SKM-1 treated with dmso at 0.1 percent for 144 hours (cell line): Measurements from ENCODE around the gene OR52E1.
"Not testable (repeated sequence)": the region's sequence is repeated elsewhere in the genome, so short reads cannot be mapped to it uniquely, and the experiment has no call there.

Source experiments
- DNase-seq: peaks from one replicate; lab custom pipeline; 2025; ENCODE audit not compliant: unreplicated experiment; lab: John Stamatoyannopoulos, UW

OR52E1 gene

DNA sequence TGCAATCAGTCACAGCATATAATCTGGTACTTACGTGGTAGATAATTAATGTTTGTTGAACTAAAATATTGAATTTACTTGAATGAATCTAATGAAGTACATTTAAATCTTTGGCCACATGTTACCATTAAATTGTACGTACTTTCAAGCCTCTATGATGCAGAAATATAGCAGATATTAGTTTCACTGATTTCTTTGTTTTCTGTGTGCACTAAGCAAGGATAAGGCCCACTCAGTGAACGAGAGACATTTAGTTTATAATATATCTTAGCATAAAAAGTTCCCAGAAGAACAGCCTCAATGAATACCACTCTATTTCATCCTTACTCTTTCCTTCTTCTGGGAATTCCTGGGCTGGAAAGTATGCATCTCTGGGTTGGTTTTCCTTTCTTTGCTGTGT lies at the start of gene OR52E1:
Gene OR52E1 (plus strand): TSS at position 301 of the 400 bp plus-strand sequence.
- no peak for DNase-seq

DNA sequence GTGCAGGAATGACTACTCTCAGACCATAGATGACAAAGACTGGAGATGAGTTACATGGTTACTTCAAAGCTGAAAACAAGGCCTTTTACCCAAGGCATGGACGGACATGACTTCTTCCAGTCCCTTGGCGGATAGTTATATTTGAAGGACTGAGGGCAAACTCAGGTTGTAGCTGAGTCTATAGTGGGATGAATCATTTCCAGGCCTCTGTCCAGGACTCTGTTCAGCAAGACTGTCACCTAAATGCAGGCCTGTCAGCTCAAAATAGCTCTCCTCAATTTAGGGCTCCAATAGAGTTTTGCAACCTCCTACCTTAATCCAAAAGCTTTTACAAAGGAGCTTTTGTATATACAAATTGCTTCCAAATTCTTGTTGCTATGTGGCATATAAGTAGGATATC lies 47.4 kb upstream of the OR52E1 start:
- DNase-seq = no peak

DNA sequence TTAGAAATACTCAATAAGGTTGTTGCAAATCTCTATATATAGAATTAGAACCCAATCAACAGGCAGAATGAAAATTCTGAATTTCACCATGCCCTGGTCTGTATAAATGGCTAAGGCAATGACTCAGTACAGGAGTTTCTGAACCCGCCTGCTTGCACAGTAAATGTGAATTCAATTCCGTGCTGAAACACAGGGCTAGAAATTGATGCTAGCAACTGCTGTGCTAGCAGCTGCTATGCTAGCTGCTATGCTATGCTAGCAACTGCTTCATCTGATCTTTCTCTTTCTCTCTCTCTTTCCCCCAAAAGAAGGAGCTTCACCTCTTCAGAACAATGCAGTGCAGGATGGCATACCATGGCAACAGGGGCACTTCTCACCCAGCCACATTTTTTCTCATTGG lies 32.7 kb upstream of the OR52E1 start:
- DNase-seq = no peak

DNA sequence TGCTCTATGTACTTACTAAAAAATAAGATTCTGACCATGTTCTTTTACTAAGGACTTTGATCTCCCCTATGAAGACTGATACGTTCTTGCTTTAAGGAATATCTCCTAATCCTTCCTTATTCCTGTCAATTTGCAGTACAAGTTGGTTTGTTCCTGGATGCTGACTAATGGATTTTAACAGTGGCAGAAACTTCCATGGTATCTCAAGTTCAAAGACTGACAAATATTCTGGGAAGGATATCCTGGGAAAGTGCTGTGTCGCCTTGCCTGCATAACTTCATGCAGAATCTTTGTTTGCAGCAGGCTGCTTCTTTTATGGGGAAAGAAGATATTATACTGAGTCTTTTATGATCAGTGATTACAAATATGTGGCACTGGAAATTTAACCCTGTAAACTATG lies 31.4 kb upstream of the OR52E1 start:
- no peak for DNase-seq

DNA sequence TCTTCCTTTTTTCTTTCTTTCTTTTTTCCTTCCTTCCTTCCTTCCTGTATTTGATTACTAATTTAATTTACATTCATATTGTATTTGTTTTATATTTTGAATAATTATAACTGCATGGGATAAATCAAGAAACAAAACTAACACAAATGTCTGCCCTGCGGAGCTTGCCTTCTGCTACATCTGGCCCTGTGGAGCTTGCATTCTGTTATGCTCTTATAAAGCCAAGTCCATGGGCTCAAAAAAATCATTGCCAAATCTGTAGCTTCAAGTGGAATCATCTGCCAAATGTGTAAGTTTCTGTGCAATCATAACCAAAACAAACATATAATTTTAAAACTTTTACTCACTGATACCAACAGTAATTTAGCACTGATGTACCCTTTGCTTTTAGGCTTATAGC lies 31.0 kb upstream of the OR52E1 start:
- no peak for DNase-seq

DNA sequence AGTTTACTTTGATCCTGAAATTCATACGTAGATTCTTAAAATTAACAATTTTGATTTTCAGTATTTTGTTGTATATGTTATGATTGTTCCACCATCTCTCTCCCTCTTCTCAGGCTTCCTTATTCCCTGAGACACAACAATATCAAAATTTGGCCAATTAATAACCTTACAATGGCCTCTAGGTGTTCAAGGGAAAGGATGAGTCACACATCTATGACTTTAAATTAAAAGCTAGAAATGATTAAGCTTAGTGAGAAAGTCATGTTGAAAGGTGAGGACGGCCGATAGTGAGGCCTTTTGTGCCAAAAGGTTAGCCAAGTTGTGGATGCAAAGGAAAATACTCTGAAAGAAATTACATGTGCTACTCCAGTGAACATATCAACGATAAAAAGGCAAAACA lies 28.5 kb upstream of the OR52E1 start:
- no peak for DNase-seq

DNA sequence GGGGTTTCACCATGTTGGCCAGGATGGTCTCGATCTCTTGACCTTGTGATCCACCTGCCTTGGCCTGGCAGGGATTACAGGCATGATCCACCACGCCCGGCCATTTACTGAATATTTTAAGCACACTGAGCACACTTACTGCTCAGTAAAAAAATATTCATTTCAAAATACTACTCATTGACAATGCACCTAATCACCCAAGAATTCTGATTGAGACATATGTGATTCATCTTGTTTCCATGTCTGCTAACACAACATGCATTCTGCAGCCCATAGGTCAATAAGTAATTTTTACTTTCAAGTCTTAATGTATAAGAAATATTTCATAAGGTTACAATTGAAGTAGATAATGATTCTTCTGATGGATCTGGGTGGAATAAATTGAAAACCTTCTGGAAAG lies 27.3 kb upstream of the OR52E1 start:
- no peak for DNase-seq

DNA sequence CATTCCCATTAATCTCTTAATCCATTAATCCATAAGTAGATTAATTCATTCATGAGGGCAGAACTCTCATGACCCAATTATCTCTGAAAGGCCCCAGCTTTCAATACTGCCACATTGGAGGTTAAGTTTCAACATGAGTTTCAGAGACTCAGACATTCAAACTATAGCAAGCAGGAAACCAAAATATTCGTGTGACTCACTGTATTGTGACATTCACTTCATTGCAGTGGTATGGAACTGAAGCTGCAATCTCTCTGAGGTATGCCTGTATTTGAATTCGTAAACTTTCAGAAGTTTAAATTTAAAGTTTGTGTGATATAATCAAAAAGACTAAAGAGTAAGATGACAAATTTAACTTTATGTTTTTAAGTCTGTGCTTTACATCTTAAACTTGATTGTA lies 26.0 kb upstream of the OR52E1 start:
- peak; percentile 65 for DNase-seq

DNA sequence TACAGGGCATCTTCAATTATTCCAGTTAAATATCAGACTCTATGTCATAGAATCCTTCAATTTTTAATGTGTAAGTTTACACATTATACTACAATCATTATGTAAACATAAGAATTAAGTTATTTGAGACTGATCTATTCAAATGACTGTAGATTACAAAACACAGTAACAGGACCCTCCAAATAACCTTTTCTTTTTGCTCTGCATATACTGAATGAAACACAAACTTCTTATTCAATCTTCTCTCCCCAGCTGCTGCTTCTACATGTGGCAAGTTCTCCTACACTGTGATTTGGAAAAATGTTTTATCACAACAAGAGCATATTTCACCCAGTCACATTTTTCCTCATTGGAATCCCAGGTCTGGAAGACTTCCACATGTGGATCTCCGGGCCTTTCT lies 23.1 kb upstream of the OR52E1 start, which contains the start of gene OR52J3:
Gene OR52J3 (plus strand): TSS at position 301 of the 400 bp plus-strand sequence. CDS start 0 bp downstream, at position 301.
- DNase-seq = no peak

DNA sequence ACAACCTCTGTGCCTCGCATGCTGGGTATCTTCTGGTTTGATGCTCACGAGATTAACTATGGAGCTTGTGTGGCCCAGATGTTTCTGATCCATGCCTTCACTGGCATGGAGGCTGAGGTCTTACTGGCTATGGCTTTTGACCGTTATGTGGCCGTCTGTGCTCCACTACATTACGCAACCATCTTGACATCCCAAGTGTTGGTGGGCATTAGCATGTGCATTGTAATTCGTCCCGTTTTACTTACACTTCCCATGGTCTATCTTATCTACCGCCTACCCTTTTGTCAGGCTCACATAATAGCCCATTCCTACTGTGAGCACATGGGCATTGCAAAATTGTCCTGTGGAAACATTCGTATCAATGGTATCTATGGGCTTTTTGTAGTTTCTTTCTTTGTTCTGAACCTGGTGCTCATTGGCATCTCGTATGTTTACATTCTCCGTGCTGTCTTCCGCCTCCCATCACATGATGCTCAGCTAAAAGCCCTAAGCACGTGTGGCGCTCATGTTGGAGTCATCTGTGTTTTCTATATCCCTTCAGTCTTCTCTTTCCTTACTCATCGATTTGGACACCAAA lies 22.5 kb upstream of the OR52E1 start:
- DNase-seq = no peak

DNA sequence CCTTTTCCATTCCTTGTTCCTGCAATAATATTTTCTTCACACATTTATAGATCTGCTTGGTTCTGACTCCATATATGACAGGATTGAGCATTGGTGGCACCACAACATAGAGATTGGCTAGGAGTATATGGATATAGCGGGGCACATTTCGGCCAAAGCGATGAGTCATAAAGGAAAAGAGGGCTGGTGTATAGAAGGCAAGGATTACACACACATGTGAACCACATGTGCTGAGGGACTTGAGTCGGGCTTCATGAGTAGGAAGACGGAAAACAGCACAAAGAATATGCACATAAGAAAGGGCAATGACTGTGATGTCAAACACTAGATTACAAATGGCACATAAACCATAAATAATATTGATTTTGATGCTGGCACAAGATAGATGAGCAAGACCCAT lies 10.7 kb upstream of the OR52E1 start:
- not testable (repeated sequence) for DNase-seq

DNA sequence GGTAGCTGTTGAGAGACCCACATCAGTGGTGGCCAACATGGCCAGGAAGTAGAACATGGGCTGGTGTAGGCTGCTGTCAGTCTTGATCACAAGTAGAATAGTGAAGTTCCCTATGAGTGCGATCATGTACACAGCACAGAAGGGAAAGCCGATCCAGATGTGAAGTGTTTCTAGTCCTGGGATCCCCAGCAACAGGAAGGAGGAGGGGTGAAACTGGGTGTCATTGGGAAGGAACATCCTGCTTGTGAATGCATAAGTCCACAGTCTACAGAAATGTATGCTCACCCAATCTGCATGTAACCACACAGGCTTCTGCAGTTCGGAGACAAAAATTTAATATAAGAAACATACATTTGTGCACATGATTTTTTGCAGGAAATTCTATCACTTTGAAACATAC lies 10.0 kb upstream of the OR52E1 start, which contains the start of gene OR52E2:
Gene OR52E2 (minus strand): TSS at position 237 of the 400 bp plus-strand sequence. CDS start 0 bp downstream, at position 237.
- no peak for DNase-seq

DNA sequence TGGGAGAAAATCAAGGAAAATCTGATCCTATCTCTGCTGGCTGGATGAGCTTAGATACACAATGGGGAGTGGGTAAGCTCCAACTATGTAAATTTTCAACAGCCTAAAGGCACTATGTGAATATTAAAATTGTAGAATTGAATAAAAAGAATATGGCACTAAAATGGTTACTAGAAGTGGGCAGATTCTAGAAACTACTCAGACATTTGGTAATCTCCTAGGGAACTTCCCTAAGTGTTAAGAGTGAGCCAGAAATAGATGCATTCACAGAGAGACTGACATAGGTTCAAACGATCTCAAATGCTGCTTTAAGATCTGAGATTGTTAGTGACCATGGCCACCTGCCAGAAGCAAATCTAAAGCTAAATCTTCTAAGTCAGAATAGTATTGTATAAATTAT lies 4.3 kb upstream of the OR52E1 start:
- DNase-seq = no peak

DNA sequence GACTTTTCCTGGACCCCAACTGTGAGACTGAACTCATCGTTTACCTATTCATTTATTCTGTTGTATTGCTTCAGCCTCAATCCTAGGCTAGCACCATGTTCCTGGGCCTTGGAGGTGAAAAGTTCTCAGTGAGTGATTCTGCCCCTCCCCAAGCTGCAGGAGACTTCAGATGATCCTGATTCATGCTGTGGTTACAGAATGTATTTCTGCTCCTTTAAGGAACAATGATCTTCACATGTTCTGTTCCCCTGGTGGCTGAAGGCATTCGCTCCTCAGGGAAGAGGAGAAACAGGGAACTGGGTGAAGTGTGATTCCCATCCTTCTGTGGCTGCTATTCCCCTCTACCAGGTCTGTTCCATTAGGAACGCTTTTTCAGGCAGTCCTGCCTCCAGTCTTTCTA lies 2.4 kb downstream of the OR52E1 start:
- DNase-seq = no peak

DNA sequence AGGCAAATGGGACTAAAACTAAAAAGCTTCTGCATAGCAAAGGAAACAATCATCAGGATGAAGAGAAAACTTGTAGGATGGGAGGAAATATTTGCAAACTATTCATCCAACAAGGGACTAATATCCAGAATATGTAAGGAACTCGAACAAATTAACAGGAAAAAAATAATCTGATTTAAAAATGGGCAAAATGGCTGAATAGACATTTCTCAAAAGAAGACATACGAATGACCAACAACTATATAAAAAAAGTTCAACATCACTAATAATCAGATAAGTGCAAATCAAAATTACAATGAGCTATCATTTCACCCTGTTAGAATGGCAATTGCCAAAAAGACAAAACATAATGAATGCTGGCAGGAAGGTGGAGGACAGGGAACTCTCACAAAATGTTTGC lies 12.0 kb downstream of the OR52E1 start:
- no peak for DNase-seq

DNA sequence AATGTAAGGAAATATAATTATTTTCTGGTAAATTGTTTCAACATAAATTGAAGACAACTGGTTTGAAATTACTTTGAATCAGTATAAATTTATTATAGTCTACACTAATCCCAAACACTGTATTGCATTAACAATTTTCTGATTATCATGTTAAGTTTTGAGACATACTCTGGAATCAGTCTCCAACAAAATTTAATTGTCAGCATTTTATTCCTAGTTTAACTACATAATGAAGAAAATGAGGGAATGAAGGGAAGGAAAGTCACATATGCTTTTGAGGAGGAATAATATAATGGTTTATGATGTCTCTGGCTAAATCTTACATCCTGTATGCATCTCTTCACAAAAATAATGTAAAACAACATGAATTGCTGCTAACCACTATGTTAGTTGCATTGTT lies 14.2 kb downstream of the OR52E1 start:
- DNase-seq = no peak

DNA sequence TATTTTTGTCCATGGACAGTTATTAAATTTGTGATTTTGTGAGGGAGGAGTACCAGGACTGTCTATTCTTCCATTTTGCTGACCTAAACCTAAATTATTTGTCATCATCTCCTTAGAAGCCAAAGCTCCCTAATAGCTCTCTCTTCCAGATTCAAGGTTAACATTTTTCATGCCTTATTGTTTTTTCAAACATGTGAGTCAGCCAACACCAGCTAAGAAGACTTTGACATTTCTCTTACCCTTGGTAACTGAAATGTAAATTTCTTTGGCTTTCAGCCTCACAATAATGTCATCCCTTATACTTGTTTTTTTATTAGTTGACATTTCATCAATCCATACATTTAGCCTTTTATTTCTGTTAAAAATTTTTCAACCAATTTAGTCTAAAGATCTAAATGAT lies 19.2 kb downstream of the OR52E1 start:
- DNase-seq = no peak

DNA sequence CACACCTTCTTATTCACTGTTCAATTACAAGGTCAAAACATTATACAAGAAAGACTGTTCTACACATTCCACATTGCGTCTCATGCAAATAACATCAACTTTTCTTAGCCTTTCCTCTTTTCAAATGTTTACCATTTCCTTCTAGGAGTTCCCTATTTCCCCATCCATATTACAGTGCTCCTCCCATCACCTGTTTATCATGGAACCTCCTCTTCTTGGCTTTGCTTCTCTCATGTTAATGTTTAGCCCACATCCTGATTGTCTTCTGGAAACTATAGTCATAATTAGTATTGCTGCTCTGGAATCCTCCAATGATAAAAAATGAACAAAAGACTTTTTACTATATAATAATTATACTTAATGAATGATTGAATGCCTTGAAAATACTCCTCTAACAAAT lies 21.3 kb downstream of the OR52E1 start:
- DNase-seq = no peak

DNA sequence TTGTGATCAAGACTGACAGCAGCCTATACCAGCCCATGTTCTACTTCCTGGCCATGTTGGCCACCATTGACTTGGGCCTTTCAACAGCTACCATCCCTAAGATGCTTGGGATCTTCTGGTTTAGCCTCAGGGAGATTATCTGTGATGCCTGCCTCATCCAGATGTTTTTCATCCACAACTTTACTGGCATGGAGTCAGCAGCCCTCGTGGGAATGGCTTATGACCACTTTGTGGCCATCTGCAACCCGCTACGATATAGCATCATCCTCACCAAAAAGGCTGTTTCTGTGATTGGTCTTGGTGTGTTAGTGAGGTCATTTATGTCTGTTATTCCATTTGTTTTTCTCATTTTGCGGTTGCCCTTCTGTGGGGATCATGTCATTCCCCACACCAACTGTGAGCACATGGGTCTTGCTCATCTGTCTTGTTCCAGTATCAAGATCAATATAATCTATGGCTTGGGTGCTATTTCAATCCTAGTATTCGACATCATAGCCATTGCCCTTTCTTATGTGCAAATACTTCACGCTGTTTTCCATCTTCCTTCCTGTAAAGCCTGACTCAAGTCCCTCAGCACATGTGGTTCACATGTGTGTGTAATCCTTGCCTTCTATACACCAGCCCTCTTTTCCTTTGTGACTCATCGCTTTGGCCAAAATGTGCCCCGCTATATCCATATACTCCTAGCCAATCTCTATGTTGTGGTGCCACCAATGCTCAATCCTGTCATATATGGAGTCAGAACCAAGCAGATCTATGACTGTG lies 23.6 kb downstream of the OR52E1 start:
- no peak for DNase-seq

DNA sequence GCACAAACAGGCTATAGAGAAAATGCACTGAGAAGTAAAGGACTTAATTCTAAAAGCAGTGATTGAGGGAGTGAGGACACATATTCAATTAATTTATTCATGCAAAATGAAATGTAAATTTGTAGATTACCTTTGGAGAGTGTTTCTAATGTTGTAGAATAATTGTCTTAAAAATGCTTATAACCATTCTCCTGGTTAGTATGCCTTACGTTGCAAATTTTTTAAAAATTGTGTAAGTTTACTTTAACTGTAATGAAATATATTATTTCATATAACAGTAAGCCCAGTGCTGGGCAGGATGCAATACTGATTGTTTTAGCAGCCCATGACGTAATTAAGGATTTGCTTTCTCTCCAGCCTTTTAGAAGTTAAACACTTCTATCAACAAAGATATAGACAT lies 26.6 kb downstream of the OR52E1 start:
- no peak for DNase-seq

DNA sequence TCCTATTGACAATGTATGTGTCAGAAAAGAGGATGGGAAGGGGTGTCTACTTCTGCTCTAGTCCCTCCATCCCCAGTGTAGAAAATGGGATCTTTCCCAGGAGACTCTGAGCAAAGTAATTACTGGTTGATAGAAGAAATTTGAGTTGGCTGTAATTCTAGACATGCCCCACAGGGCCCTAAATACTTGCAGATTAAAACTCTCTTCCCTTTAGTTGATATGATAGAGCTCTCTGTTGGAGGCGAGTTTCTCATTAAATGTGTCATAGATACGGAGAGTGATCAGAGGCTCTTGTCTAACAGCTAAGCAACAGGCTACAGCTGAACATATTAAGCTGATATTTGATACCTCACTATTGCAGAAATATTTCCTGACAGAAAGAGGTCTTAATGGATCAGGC lies 32.9 kb downstream of the OR52E1 start:
- no peak for DNase-seq

DNA sequence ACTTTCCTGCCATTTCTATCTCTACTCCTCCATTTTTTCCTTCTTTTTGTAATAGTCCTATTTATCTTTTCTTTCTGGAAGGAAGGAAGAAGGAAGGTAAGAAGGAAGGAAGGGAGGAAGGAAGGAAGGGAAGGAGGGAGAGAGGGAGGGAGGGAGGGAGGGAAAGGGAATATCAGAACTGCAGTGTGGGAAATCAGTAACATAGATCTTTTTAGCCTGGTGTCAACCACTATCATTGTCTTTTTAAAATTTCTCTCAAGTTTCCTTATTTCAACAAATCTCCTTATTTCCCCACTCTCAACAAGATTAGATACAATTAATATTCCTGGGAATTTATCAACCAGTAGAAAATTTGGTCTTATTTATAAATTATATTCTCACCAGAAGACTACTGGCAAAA lies 33.7 kb downstream of the OR52E1 start:
- DNase-seq = no peak

DNA sequence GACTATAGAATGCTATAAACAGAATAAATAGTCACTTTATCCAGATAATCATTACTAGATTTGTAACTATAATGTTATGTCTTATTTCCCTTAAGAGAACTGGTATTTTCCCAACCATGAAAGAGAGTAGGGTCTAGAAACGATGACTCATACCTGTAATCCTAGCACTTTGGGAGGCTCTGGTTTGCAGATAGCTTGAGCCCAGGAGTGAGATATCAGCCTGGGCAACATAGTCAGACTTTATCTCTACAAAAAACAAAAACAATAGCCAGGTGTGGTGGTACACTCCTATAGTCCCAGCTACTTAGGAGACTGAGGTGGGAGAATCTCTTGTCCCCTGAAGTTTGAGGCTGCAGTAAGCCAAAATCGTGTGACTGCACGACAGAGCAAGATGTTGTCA lies 37.9 kb downstream of the OR52E1 start:
- no peak for DNase-seq
